ENCODE results near the gene CCR5AS.

CCR5AS gene

DNA sequence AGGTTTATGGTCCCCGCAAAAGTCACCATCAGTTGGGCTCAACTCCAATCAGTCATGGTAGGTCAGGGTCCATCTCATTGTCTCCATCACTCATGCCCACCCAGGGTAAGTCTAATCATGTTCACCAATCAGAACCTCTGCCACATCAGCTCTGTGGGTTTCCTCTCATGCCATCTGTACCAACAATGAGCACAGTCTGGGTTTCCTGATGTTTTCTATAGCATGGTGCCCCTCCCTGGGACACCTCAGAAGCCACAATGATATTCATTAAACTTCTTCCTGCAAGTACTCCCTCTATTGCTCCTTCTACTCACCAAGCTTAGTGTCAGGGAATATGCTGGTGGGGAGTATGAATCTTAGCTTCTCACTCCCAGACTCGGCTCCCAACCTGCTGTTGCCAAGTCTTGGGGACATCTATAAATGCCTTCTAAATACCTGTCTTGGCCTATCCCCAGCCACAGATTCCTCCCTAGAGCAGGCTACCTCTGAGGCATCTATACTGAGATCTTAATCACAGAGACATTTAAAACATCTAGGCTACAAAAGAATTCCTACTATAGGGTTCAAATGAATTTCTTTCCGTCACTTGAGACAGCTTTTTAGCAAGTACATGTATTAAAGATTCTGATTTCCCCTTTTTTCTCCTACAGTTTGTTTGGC, 57.9 kb downstream of the CCR5AS start:
- TF ChIP-seq, protein P1, sequence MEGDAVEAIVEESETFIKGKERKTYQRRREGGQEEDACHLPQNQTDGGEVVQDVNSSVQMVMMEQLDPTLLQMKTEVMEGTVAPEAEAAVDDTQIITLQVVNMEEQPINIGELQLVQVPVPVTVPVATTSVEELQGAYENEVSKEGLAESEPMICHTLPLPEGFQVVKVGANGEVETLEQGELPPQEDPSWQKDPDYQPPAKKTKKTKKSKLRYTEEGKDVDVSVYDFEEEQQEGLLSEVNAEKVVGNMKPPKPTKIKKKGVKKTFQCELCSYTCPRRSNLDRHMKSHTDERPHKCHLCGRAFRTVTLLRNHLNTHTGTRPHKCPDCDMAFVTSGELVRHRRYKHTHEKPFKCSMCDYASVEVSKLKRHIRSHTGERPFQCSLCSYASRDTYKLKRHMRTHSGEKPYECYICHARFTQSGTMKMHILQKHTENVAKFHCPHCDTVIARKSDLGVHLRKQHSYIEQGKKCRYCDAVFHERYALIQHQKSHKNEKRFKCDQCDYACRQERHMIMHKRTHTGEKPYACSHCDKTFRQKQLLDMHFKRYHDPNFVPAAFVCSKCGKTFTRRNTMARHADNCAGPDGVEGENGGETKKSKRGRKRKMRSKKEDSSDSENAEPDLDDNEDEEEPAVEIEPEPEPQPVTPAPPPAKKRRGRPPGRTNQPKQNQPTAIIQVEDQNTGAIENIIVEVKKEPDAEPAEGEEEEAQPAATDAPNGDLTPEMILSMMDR (IDR thresholded peaks at IDR 0.05): no peak
- Histone ChIP-seq H3K27me3 (no peaks in the 10 kb centered on the region), H3K27ac (no peak overlapping the region), H3K9me3 (no peaks in the 10 kb centered on the region), H3K36me3 (no peaks in the 10 kb centered on the region), H3K4me3 (no peak overlapping the region), H3K9ac (ENCODE audit: low read depth in 2 of 2, low read length in 2 of 2) (no peak overlapping the region), H3K4me1 (no peaks in the 10 kb centered on the region)
- intact Hi-C loops (cut with DNase I): no loop called here
- no peak for DNase-seq

DNA sequence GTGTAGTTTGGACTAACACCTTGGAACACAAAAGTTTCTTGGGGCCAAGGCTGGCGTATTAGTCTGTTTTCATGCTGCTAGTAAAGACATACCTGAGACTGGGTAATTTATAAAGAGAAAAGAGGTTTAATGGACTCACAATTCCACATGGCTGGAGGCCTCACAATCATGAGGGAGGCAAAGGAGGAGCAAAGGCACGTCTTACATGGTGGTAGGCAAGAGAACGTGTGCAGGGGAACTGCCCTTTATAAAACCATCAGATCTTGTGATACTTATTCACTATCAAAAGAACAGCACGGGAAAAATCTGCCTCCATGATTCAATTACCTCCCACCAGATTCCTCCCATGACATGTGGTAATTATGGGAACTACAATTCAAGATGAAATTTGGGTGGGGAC, 62.4 kb downstream of the CCR5AS start:
- H3K4me3 ChIP-seq: no peak overlapping the region
- H3K9ac ChIP-seq (ENCODE audit: low read depth in 2 of 2, low read length in 2 of 2): no peak overlapping the region
- H3K36me3 ChIP-seq: no peaks in the 10 kb centered on the region
- TF ChIP-seq, protein P1 (IDR thresholded peaks at IDR 0.05): no peak
- no peaks in the 10 kb centered on the region for H3K4me1 ChIP-seq
- no peak overlapping the region for H3K27ac ChIP-seq
- no peak for DNase-seq
- H3K27me3 ChIP-seq: no peaks in the 10 kb centered on the region
- no peaks in the 10 kb centered on the region for H3K9me3 ChIP-seq
- intact Hi-C loops (cut with DNase I): no loop called here

DNA sequence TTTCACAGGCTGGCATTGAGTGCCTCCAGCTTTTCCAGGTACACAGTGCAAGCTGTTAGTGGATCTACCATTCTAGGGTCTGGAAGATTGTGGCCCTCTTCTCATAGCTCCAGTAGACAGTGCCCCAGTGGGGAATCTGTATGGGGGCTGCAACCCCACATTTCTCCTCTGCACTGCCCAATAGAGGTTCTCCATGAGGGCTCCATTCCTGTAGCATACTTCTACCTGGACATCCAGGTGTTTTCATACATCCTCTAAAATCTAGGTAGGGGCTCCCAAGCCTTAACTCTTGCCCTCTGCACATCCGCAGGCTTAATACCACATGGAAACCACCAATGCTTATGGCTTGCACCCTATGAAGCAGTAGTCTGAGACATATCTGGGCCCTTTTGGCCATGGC, 68.0 kb downstream of the CCR5AS start:
- no peaks in the 10 kb centered on the region for H3K27me3 ChIP-seq
- no peak overlapping the region for H3K27ac ChIP-seq
- no peak overlapping the region for H3K9ac ChIP-seq (ENCODE audit: low read depth in 2 of 2, low read length in 2 of 2)
- TF ChIP-seq, protein P1 (IDR thresholded peaks at IDR 0.05): no peak
- no peaks in the 10 kb centered on the region for H3K9me3 ChIP-seq
- intact Hi-C loops (cut with DNase I): no loop called here
- H3K4me1 ChIP-seq: no peaks in the 10 kb centered on the region
- H3K36me3 ChIP-seq: no peaks in the 10 kb centered on the region
- DNase-seq: no peak
- H3K4me3 ChIP-seq: no peak overlapping the region

DNA sequence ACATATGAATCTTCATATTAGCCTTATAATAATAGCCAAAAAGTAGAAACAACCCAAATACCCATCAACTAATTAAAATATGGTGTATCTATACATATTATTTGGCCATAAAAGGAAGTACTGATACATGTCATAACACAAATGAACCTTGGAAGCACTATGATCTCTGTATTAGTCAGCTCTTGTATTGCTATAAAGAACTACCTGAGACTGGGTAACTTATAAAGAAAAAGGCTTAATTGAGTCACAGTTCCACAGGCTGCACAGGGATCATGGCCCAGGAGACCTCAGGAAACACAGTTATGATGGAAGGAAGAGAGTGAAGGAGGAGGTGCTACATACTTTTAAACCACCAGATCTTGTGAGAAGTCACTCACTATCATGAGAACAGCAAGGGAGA, 69.0 kb downstream of the CCR5AS start:
- intact Hi-C loops (cut with DNase I): no loop called here
- no peak for DNase-seq
- Histone ChIP-seq H3K36me3 (no peaks in the 10 kb centered on the region), H3K4me3 (no peak overlapping the region), H3K4me1 (no peaks in the 10 kb centered on the region), H3K9me3 (no peaks in the 10 kb centered on the region), H3K27ac (no peak overlapping the region), H3K9ac (ENCODE audit: low read depth in 2 of 2, low read length in 2 of 2) (no peak overlapping the region), H3K27me3 (no peaks in the 10 kb centered on the region)
- TF ChIP-seq, protein P1 (IDR thresholded peaks at IDR 0.05): no peak

DNA sequence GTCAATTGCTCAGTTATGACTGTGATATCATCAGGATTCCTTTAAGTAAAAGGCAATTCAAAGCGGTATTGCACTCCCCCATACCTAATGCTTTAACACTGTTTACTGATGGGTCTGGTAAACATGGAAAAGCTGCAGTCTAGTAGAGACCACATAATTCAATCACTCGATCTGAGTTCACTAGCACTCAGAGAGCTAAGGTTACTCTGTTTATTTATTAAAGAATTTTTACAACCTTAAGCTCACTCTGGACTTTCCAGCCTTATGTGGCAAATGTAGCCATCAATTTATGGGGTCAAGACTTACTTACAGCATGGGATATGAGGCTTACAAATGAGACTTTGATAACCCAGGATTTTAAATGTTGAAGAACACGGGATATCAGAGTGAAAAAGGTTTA, 71.3 kb downstream of the CCR5AS start:
- H3K36me3 ChIP-seq: no peaks in the 10 kb centered on the region
- no peaks in the 10 kb centered on the region for H3K9me3 ChIP-seq
- no peaks in the 10 kb centered on the region for H3K27me3 ChIP-seq
- no peak for DNase-seq
- H3K4me1 ChIP-seq: no peaks in the 10 kb centered on the region
- TF ChIP-seq, protein P1 (IDR thresholded peaks at IDR 0.05): no peak
- intact Hi-C loops (cut with DNase I): no loop called here
- no peak overlapping the region for H3K9ac ChIP-seq (ENCODE audit: low read depth in 2 of 2, low read length in 2 of 2)
- H3K27ac ChIP-seq: no peak overlapping the region
- H3K4me3 ChIP-seq: no peak overlapping the region

All from colonic mucosa (tissue), 4 donors.